ENCODE results near the gene LRP1B. TPM values are rescaled to one million over a fixed set of nuclear protein-coding genes. Genes with fewer than 3 reads are reported as not detected.

The LRP1B gene
- total and polyA plus RNA-seq, 2 of the 8 experiments (the other 6 are each of a cell fraction or from before 2014, with no cell fraction given): 0.03 TPM; not detected in 1

DNA sequence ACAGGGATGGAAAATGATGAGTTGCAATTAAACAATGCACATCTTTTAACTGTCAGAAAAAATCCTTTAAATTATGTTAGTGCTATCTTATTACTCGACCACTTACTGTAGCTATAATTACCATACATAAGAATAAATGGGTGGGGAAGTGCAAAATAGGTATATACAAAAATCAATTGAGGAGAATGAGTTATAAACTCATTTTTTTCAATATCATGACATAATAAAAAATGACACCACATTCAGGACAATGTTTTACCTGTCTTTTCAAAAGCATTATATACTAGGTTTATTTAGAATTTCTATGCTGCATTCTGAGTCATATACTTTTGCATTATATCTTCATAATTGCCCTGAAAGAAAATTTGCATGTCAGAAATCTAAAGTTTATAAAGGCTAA, 1533.6 kb downstream of the LRP1B start (continued):
- TF ChIP-seq EZH2 (IDR thresholded peaks at IDR 0.05; ENCODE audit: low read depth, low read length, severe bottlenecking): no peak

Measured in H1 (cell line).